Measurements from ENCODE around the gene RNF220. TPM values are rescaled to one million over a fixed set of nuclear protein-coding genes. Genes with fewer than 3 reads are reported as not detected.

RNF220 gene
- total RNA-seq, 1 donor: 53.2 TPM

DNA sequence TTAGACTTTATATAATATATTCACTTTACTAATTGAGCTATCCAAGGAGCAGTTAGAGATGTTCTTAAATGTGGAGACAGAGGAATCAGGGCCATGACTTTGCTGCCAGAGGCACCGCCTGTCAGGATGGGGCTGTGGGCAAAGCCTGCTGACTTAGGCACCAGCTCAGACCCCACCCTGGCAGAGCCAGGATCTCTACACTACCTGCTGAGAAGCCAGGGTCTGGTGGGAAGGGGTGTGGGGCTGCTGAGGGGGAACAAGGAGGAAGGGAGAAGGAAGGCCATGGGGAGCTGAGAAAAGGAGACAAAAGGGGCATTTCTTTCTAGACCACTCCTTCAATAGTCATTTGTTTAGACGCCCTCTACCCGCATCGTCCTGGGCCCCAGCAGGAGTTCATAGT lies 164.4 kb downstream of the RNF220 start:
- no peak overlapping the region for H2AFZ ChIP-seq (ENCODE audit: low read length)
- TF ChIP-seq, protein P1, sequence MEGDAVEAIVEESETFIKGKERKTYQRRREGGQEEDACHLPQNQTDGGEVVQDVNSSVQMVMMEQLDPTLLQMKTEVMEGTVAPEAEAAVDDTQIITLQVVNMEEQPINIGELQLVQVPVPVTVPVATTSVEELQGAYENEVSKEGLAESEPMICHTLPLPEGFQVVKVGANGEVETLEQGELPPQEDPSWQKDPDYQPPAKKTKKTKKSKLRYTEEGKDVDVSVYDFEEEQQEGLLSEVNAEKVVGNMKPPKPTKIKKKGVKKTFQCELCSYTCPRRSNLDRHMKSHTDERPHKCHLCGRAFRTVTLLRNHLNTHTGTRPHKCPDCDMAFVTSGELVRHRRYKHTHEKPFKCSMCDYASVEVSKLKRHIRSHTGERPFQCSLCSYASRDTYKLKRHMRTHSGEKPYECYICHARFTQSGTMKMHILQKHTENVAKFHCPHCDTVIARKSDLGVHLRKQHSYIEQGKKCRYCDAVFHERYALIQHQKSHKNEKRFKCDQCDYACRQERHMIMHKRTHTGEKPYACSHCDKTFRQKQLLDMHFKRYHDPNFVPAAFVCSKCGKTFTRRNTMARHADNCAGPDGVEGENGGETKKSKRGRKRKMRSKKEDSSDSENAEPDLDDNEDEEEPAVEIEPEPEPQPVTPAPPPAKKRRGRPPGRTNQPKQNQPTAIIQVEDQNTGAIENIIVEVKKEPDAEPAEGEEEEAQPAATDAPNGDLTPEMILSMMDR (IDR thresholded peaks at IDR 0.05; ENCODE audit: extremely low read depth, low read depth, low read length): no peak
- DNase-seq (ENCODE audit: insufficient read length, low spot score, missing footprints): no peak
- no peaks in the 10 kb centered on the region for H3K79me2 ChIP-seq (ENCODE audit: insufficient read depth, low read length)
- H3K4me2 ChIP-seq (ENCODE audit: insufficient read depth, low read length): no peak overlapping the region
- H3K9me3 ChIP-seq (ENCODE audit: low read depth, low read length): no peaks in the 10 kb centered on the region
- no peaks in the 10 kb centered on the region for H4K20me1 ChIP-seq (ENCODE audit: insufficient read depth, low read length)
- H3K36me3 ChIP-seq (ENCODE audit: insufficient read depth, low read length): no peaks in the 10 kb centered on the region
- H3K4me3 ChIP-seq (ENCODE audit: insufficient read depth, low read length): no peak overlapping the region
- peaks cover 82% of the 10 kb centered on the region for H3K27me3 ChIP-seq (ENCODE audit: insufficient read depth, low read length)
- H3K4me1 ChIP-seq (ENCODE audit: insufficient read depth, low read length): no peaks in the 10 kb centered on the region
- no peak overlapping the region for H3K27ac ChIP-seq (ENCODE audit: low read depth, low read length)

DNA sequence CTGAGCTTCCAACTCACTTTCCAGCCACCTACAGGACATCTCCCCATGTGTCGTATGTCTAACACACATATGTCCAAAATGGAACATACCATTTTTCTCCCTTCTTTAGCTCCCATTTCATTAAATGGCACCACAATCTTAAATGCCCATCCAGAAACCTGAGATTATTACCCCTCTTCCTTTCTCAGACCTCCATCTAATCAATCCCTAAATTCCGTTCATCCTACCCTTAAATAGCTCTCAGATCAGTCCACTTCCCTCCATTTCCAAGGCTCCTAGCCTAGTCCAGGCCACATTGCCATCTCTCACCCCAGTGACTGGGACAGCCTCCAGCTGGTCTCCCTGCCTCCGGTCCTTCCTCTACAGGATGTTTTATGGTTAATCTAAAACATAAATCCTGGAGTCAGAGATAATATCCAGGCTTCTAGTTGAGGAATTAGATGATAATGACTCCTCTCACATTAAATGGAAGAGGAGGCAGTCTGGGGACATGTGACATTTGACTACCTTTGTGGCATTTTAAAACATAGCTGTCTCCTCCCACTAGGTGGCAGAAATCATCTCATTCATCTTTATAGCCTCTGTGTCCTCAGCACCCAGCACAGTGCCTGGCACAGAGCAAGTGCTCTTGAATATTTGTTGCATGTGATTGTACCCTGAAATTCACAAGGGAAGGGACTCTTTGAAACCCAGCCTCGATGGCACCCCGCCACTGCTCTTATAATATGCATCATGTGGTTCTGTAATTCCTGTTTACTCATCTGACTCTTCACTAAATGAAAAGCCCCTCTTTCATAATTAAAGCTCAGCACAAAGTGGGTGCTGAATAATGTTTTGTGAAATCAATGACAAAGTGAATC lies 166.9 kb downstream of the RNF220 start:
- Histone ChIP-seq H3K36me3 (ENCODE audit: insufficient read depth, low read length) (no peaks in the 10 kb centered on the region), H2AFZ (ENCODE audit: low read length) (no peak overlapping the region), H3K27ac (ENCODE audit: low read depth, low read length) (no peak overlapping the region), H3K27me3 (ENCODE audit: insufficient read depth, low read length) (peaks cover 78% of the 10 kb centered on the region), H3K9me3 (ENCODE audit: low read depth, low read length) (no peaks in the 10 kb centered on the region), H3K4me3 (ENCODE audit: insufficient read depth, low read length) (no peak overlapping the region), H4K20me1 (ENCODE audit: insufficient read depth, low read length) (no peaks in the 10 kb centered on the region), H3K79me2 (ENCODE audit: insufficient read depth, low read length) (no peaks in the 10 kb centered on the region), H3K4me1 (ENCODE audit: insufficient read depth, low read length) (no peaks in the 10 kb centered on the region), H3K4me2 (ENCODE audit: insufficient read depth, low read length) (no peak overlapping the region)
- TF ChIP-seq, protein P1 (IDR thresholded peaks at IDR 0.05; ENCODE audit: extremely low read depth, low read depth, low read length): peak; percentile 48
- peak; percentile 42 for DNase-seq (ENCODE audit: insufficient read length, low spot score, missing footprints)

DNA sequence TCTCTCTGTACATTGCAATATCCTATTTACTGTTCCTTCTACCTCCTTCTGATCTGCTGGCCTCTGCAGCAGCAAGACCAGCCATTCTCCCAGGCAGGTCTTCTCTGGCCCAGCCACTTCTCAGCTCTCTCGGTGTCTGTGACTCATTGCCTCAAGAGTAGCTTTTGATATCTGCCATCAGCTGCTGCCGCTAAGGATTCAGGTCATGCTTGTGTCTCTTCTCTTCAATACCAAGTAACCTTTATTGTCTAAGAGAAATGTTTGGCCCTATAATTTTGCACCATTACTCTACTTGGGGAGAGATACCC lies 167.5 kb downstream of the RNF220 start:
- peaks cover 78% of the 10 kb centered on the region for H3K27me3 ChIP-seq (ENCODE audit: insufficient read depth, low read length)

DNA sequence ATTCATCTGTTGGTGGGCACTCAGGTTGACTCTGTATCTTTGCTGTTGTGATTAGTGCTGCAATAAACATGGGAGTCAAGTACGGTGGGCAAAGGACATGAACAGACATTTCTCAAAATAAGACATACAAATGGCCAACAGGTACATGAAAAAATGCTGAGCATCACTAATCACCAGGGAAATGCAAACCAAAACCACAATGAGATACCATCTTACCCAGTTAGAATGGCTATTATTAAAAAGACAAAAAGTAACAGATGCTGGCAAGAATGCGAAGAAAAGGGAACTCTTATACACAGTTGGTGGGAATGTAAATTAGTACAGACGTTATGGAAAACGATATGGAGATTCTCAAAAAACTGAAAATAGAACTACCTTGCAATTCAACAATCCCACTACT lies 170.3 kb downstream of the RNF220 start:
- Histone ChIP-seq H3K79me2 (ENCODE audit: insufficient read depth, low read length) (no peaks in the 10 kb centered on the region), H3K36me3 (ENCODE audit: insufficient read depth, low read length) (no peaks in the 10 kb centered on the region), H3K27ac (ENCODE audit: low read depth, low read length) (no peak overlapping the region), H2AFZ (ENCODE audit: low read length) (no peak overlapping the region), H3K9me3 (ENCODE audit: low read depth, low read length) (no peaks in the 10 kb centered on the region), H3K4me1 (ENCODE audit: insufficient read depth, low read length) (no peaks in the 10 kb centered on the region), H3K4me3 (ENCODE audit: insufficient read depth, low read length) (no peak overlapping the region), H4K20me1 (ENCODE audit: insufficient read depth, low read length) (no peaks in the 10 kb centered on the region), H3K4me2 (ENCODE audit: insufficient read depth, low read length) (no peak overlapping the region), H3K27me3 (ENCODE audit: insufficient read depth, low read length) (peaks cover 59% of the 10 kb centered on the region)
- TF ChIP-seq, protein P1 (IDR thresholded peaks at IDR 0.05; ENCODE audit: extremely low read depth, low read depth, low read length): no peak
- DNase-seq (ENCODE audit: insufficient read length, low spot score, missing footprints): no peak

More for the DNA sequence above, 167.5 kb downstream of the RNF220 start:
- no peak overlapping the region for H3K4me3 ChIP-seq (ENCODE audit: insufficient read depth, low read length)
- H3K36me3 ChIP-seq (ENCODE audit: insufficient read depth, low read length): no peaks in the 10 kb centered on the region
- H3K9me3 ChIP-seq (ENCODE audit: low read depth, low read length): no peaks in the 10 kb centered on the region
- H3K79me2 ChIP-seq (ENCODE audit: insufficient read depth, low read length): no peaks in the 10 kb centered on the region
- no peak overlapping the region for H3K27ac ChIP-seq (ENCODE audit: low read depth, low read length)
- no peak overlapping the region for H2AFZ ChIP-seq (ENCODE audit: low read length)
- TF ChIP-seq, protein P1 (IDR thresholded peaks at IDR 0.05; ENCODE audit: extremely low read depth, low read depth, low read length): no peak
- no peaks in the 10 kb centered on the region for H3K4me1 ChIP-seq (ENCODE audit: insufficient read depth, low read length)
- DNase-seq (ENCODE audit: insufficient read length, low spot score, missing footprints): peak; percentile 6
- no peak overlapping the region for H3K4me2 ChIP-seq (ENCODE audit: insufficient read depth, low read length)
- H4K20me1 ChIP-seq (ENCODE audit: insufficient read depth, low read length): no peaks in the 10 kb centered on the region

Measured in osteoblast (primary cell).